HepG2 (cell line): ENCODE results near the gene NGEF. TPM values are rescaled to one million over a fixed set of nuclear protein-coding genes. Genes with fewer than 3 reads are reported as not detected.

Experiments
- BATF2 ChIP-seq: sonication (generic); formaldehyde crosslinking; IDR thresholded peaks from 2 replicates; pipeline ENCODE4 v1.8.0; 2022; ENCODE audit warnings: mild to moderate bottlenecking, missing genetic modification reagents, moderate library complexity
- HDAC1 ChIP-seq: sonication (generic); formaldehyde crosslinking; IDR thresholded peaks from 2 replicates; pipeline ENCODE4 v1.5.1; 2020; ENCODE audit warnings: mild to moderate bottlenecking, missing genetic modification reagents
- IRX3 ChIP-seq: sonication (generic); formaldehyde crosslinking; IDR thresholded peaks from 2 replicates; pipeline ENCODE4 v1.8.1; 2023; ENCODE audit warnings: mild to moderate bottlenecking, low read depth, missing genetic modification reagents, borderline replicate concordance
- SNAPC4 ChIP-seq: sonication (generic); formaldehyde crosslinking; IDR thresholded peaks from 2 replicates; pipeline ENCODE4 v1.4.0; 2020; ENCODE audit warnings: mild to moderate bottlenecking, missing genetic modification reagents
- WIZ ChIP-seq: sonication (generic); formaldehyde crosslinking; IDR thresholded peaks from 2 replicates; pipeline ENCODE4 v1.5.1; 2020; ENCODE audit warnings: mild to moderate bottlenecking, missing genetic modification reagents
- ZBTB40 ChIP-seq, 2 experiments: fragments of 450-650 bp in 1 of 2; sonication (generic) in 1 of 2; formaldehyde crosslinking in 1 of 2; IDR thresholded peaks; 2 replicates each; pipeline versions ENCODE4 v1.6.1 to v1.8.0; 2016 to 2022; ENCODE audit warnings: antibody characterized with exemption in 1 of 2, mild to moderate bottlenecking in 1 of 2, missing genetic modification reagents in 1 of 2
- ZNF281 ChIP-seq: sonication (generic); formaldehyde crosslinking; IDR thresholded peaks from 2 replicates; pipeline ENCODE4 v1.4.0; 2020; ENCODE audit warnings: missing genetic modification reagents, borderline replicate concordance
- ZNF639 ChIP-seq: conservative IDR thresholded peaks from 2 replicates; pipeline ENCODE4 v1.6.1; 2018; ENCODE audit warnings: missing genetic modification reagents
- polyA plus RNA-seq, 8 experiments: library from polyadenylated mRNA; depleted of rRNA in 3 of 8; stranded (reverse) in 7 of 8; unstranded in 1 of 8; fragments of >200 nt; fragmentation: Illumina TruSeq in 4 of 8; extraction: Trizol in 4 of 8; gene quantifications; 2 replicates each; pipeline versions ENCODE4 v1.2.1 to v1.2.3, GENCODE V29; 2011 to 2016; ENCODE audit warnings: low read depth in 4 of 8, missing spikeins in 1 of 8, mixed read lengths in 1 of 8; ENCODE audit not compliant: insufficient read depth in 1 of 8
- total RNA-seq, 5 experiments: library from RNA; depleted of rRNA; stranded (reverse); fragments of >200 nt; fragmentation: Illumina TruSeq; extraction: Trizol; gene quantifications; 2 replicates each; pipeline ENCODE4 v1.2.3, GENCODE V29; 2016; ENCODE audit warnings: low read depth in 1 of 5

The NGEF gene
- total and polyA plus RNA-seq, 2 of the 13 experiments (the other 11 are each of a cell fraction or from before 2014, with no cell fraction given): 14.4 to 36.9 TPM

GRCh38 chr2:233012301-233012971, 620 bp downstream of the NGEF start (continued):
- TF ChIP-seq ZNF281 (CRISPR knock-in tag): no peak
- no peak for TF ChIP-seq BATF2 (CRISPR knock-in tag)
- TF ChIP-seq ZNF639: no peak
- no peak; the same call in none of the 2 replicates for TF ChIP-seq HDAC1 (CRISPR knock-in tag)
- no peak for TF ChIP-seq IRX3 (CRISPR knock-in tag)
- TF ChIP-seq SNAPC4 (CRISPR knock-in tag): peak; percentile 24; the same call in 1 of the 2 replicates
- TF ChIP-seq ZBTB40 (IDR thresholded peaks at IDR 0.05): no peak
- no peak for TF ChIP-seq ZBTB40 (CRISPR knock-in tag; IDR thresholded peaks at IDR 0.05)
- no peak for TF ChIP-seq WIZ (CRISPR knock-in tag)
